NCI-H2196 (cell line): Measurements from ENCODE around the gene RPL22.

Experiments used
- DNase-seq: peaks from one replicate; lab custom pipeline; 2025; ENCODE audit not compliant: unreplicated experiment; lab: John Stamatoyannopoulos, UW

Gene RPL22

DNA sequence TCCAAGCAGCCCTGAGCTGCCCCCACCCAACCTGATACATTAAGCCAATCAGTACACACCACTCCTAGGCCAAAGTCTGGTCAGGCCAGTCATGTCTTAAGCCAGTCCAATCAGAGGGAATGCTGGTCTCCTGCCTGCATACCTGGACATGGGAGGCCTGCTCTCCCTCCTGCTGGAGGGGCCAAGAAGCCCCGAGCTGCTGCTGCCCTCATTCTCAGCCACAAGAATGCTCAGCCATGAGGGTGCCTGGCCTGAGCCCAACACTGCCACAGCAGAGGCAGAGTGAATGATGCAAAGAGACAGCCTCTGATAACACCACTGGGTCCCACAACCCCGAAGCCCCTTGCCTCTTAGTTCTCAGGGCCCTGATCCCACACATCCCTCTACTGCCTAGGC lies 42.3 kb downstream of the RPL22 start:
- no peak for DNase-seq

DNA sequence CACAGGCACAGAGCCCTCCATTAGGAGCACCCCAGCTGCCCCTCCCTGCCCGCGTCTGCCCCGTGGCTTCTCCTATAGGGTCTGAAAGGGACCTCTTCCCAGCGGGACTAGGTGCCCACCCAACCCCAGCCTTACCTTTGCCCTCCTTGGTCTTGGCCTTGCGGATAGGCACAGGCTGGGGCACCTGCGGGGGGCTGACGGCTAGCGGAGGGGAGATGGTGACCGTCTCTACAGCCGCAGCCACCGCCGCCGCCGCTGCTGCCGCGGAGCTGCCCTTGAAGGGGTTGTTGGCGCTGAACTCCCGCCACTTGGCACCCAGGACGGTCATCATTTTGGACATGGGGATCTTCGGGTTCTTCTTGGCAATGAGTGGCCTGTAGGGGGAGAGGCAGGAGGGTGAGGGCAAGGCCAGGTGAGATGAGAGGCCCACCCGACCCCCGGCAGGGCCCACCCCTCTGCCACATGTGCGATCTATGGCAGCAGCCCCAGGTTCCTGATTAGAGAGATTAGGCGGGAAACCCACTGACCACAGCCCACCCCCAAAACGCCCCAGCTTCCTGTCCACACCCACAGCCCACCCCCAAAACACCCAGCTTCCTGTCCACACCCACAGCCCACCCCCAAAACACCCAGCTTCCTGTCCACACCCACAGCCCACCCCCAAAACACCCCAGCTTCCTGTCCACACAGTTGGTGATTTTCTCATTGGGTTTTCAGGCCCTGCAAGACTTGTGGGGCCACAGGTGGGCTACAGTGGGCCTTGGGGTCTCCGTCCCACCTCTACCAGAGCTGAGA lies 44.7 kb downstream of the RPL22 start:
- no peak for DNase-seq

DNA sequence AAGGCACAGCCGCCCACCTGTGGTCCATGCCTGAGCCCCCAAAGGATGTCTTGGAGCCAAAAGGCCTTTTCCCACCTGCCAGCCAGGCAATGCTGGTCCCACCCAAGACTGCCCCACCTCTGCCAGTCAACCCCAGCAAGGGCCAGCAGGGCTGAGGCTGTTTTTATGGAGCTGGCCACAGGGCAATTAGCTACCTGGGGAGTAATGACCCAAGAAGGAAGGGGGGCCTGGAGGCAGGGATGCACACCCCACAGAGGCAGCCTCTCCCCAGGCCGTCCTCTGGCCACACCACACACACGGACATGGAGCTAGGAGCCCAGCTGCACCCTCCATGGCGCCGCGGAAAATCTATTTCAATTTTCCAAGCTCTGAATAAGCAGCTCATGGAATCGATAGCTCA lies 46.5 kb downstream of the RPL22 start:
- no peak for DNase-seq

- no peak for DNase-seq
Measured at GRCh38 chr1:6152181-6152580, 47.2 kb downstream of the RPL22 start.

DNA sequence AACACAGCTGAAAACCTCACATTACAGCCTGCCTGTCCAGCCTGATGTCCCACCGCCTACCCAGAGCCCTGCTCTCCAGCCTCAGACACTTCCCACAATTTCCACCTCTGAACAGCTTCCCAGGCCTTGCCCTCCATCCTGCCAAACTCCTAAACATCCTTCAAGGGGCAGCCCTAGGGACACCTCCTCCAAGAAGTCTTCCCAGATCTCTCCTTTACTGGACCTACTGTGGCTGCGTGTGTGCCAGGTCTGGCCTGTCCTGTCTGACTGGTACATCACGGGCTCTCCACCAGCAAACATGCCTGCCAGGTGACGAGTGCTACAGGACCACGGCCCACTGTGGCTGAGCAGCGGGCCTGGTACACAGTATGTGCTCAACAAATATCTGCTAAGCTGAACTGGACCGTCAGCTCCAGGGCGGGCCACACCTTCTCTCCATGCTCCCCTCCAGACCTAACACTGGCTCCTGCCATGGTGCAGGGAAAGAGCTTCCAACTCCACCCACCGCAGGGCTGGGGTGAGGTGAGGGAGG lies 48.0 kb downstream of the RPL22 start:
- DNase-seq: no peak

GRCh38 chr1:6150006-6150938 lies 49.1 kb downstream of the RPL22 start:
- DNase-seq: no peak

GRCh38 chr1:6149597-6149996 lies 49.8 kb downstream of the RPL22 start:
- DNase-seq: no peak

DNA sequence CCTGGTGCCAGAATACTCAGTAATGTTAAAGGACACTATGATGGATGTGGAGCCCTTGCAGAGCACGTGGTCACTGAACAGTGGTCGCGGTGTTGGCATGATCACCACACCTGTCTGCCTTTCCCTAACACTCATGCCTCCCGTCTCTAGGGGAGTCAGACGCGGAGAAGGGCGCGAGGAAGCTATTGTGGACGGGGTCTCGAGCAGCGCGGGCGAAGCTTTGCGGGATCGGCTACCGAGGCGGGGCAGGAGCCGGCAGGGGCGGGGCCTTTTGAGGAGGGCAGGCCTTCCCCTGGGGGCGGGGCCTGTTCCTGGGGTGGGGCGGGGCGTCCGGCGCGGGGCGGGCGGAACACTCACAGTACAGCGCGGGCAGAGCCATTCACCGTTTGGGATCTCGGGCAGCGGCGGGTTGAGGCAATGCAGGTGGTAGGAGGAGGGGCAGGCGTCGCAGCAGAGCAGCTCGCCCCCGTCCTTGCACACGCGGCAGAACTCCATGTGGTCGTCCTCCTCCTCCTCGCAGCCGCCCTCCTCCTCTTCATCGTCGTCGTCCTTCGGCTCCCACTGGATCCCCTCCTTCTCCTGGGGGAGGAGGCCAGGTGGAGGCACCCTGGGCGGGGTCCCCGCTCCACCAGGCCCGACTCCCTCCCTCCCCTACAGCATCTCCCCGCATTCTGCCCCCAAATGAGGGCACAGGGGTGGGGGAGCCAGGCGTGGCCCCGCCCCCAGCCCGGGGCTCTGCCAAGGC lies 50.7 kb downstream of the RPL22 start:
- DNase-seq: no peak

DNA sequence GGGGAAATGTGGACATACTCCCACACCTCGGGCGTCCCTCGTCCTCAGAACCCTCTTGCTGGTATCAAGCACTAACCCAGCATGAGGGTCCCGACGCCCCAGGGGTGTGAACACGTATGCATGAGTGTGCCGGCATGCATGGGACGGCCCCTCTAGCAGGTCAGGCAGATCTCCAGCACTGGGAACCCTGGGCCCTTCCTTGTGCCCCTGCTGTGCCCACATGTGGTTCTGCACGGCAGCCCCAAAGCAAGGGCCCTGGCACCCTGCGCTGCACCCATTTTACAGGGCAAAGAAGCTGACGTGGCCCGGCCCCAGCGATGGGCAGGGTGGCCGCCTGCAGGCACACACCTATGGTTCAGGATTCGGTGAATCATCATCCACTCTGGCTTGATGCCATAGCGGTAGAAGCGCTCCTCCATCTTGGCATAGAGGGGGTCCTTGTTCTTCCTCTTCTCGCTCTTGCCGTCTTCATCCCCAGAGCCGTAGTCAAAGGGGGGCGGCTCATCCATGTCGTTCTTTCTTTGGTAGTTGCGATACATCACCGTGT lies 53.5 kb downstream of the RPL22 start:
- DNase-seq: no peak

- DNase-seq: no peak
Measured at GRCh38 chr1:6145396-6145750, 54.0 kb downstream of the RPL22 start.

- no peak for DNase-seq
Measured at GRCh38 chr1:6144647-6145395, 54.6 kb downstream of the RPL22 start.

DNA sequence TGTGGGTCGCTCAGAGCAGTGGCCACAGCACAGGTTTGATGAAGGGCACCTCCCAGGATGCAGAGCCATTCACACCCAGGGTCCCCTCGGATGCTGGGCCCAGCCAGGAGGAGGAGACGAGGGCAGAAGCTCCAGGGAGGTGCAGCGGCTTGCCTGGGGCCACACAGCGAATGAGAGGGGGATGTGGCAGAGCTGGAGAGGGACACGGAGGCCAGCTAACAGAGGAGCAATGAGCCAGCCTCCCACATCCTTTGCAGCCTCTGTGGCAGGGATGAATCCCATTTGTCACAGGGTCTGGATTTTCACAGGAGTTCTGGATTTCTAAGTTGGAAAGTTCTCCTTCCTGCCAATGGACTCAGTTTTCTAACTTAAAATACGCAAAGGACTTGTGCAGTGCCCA lies 55.2 kb downstream of the RPL22 start:
- DNase-seq: no peak

DNA sequence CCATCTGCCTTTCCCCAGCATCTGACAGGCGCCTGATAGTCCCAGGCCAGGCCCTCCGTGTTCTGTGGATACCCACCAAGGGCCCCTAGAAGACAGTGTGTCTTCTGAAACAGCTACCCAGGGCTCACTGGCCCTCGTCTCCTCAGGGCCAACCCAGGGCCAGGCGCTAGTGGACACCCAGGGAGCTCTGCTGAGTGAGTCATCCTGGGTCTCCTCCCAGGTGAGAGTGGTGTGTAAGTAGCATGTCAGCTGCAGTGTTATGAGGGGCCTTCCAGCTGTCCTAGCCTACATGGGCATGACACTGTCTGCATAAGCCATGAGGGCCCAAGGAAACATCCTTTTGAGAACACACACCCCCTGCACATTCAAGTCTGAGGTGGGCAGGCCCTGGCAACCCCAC lies 56.0 kb downstream of the RPL22 start:
- no peak for DNase-seq

- no peak for DNase-seq
Measured at GRCh38 chr1:6142734-6143133, 56.7 kb downstream of the RPL22 start.

GRCh38 chr1:6142036-6142621 lies 57.3 kb downstream of the RPL22 start:
- no peak for DNase-seq

DNA sequence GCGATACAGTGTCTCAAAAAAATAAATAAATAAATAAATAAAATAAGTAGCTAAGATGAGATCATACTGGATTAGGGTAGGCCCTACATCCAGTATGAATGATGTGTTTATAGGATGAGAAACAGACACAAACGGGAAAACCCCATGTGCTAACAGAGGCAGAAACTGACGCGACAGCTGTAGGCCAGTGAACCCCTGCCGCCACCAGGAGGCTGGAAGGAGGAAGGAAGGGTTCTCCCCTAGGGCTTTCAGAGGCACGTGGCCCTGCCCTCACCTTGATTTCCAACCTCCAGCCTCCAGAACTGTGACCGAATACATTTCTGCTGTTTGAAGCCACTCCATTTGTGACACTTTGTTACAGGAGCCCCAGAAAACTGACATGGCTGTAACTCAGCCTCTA lies 57.8 kb downstream of the RPL22 start:
- DNase-seq: no peak

DNA sequence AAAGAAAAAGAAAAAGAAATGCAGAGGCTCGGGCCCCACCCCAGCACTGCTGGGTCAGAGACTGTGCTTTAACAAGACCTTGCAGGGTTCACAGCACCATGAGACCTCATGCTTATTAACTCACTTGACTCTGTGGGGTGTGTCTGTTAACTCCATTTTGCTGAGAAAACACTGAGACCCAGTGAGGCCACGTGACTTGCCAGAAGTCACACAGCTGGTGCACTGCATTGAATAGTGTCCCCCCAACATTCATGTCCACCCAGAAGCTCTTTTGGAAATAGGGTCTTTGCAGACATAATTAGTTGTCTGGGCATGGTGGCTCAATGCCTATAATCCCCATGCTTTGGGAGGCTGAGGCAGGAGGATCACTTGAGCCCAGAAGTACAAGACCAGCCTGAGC lies 59.0 kb downstream of the RPL22 start:
- DNase-seq: no peak

- no peak for DNase-seq
Measured at GRCh38 chr1:6137758-6138157, 61.6 kb downstream of the RPL22 start.

DNA sequence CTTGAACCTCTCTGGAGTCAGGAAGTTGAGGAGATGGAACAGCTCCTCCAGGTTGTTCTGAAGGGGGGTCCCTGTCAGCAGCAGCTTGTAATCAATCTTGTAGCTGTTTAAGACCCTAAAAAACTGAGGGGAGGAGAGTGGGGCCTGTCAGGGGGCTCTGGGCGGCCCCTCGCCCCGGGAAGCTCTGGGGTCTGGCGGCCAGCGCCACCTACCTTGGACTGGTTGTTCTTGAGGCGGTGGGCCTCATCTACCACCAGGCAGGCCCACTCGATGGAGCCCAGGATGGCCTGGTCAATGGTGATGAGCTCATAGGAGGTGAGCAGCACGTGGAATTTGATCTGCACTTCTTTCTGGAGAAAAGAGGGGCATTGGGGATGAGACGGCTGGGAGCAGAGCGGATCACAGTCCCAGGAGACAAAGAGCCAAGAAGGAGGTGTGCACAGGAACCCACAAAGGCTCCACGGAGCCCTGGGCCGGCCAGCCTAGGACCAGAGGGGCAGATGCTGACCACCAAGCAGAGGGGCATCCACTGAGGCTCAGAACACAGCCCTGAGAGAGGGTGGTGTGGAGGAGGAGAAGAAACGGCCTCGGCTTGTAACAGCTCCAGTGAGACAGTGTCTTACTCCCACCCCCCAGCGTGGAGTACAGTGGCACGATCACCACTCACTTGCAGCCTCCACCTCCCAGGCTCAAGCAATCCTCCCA lies 62.7 kb downstream of the RPL22 start:
- DNase-seq: no peak
